GM21360 (cell line): Measurements from ENCODE around the gene PLXDC2.
"Not testable (repeated sequence)": the region's sequence is repeated elsewhere in the genome, so short reads cannot be mapped to it uniquely, and the experiment has no call there.

ENCODE experiments used
- ATAC-seq: cut with Tn5 transposase; IDR thresholded peaks from one replicate; pipeline ENCODE4 v1.9.1; 2021; ENCODE audit warnings: mild to moderate bottlenecking, moderate library complexity; ENCODE audit not compliant: unreplicated experiment

Gene PLXDC2

GRCh38 chr10:19970256-19970655, 154.0 kb downstream of the PLXDC2 start:
- no peak for ATAC-seq

- ATAC-seq: no peak
Observed at GRCh38 chr10:19970717-19971116, 154.5 kb downstream of the PLXDC2 start.

- ATAC-seq: no peak
Observed at GRCh38 chr10:19971343-19972052, 155.3 kb downstream of the PLXDC2 start.

GRCh38 chr10:19974138-19974537, 157.9 kb downstream of the PLXDC2 start:
- no peak for ATAC-seq

- no peak for ATAC-seq
Observed at GRCh38 chr10:19974554-19974953, 158.3 kb downstream of the PLXDC2 start.

GRCh38 chr10:19977097-19977521, 160.9 kb downstream of the PLXDC2 start:
- ATAC-seq: no peak

- no peak for ATAC-seq
Observed at GRCh38 chr10:19979628-19980027, 163.4 kb downstream of the PLXDC2 start.

GRCh38 chr10:19983880-19984565, 167.8 kb downstream of the PLXDC2 start:
- ATAC-seq: no peak

- no peak for ATAC-seq
Observed at GRCh38 chr10:19985745-19986144, 169.5 kb downstream of the PLXDC2 start.

GRCh38 chr10:19986591-19986990, 170.4 kb downstream of the PLXDC2 start:
- no peak for ATAC-seq

- ATAC-seq: no peak
Observed at GRCh38 chr10:19987931-19988330, 171.7 kb downstream of the PLXDC2 start.

GRCh38 chr10:19993714-19994315, 177.6 kb downstream of the PLXDC2 start:
- ATAC-seq: no peak

GRCh38 chr10:19998482-19998881, 182.2 kb downstream of the PLXDC2 start:
- no peak for ATAC-seq

- no peak for ATAC-seq
Observed at GRCh38 chr10:19999431-19999830, 183.2 kb downstream of the PLXDC2 start.

- ATAC-seq: not testable (repeated sequence)
Observed at GRCh38 chr10:20002026-20002425, 185.8 kb downstream of the PLXDC2 start.

GRCh38 chr10:20002657-20003056, 186.4 kb downstream of the PLXDC2 start:
- ATAC-seq: no peak

GRCh38 chr10:20004087-20004523, 187.9 kb downstream of the PLXDC2 start:
- ATAC-seq: peak; percentile 63

- no peak for ATAC-seq
Observed at GRCh38 chr10:20005638-20006037, 189.4 kb downstream of the PLXDC2 start.

- no peak for ATAC-seq
Observed at GRCh38 chr10:20006169-20006870, 190.1 kb downstream of the PLXDC2 start.

GRCh38 chr10:20007426-20007825, 191.2 kb downstream of the PLXDC2 start:
- ATAC-seq: no peak

GRCh38 chr10:20013991-20014750, 197.9 kb downstream of the PLXDC2 start:
- ATAC-seq: no peak
